H9 (cell line): ENCODE measurements around the gene SETD4. TPM values are rescaled to one million over a fixed set of nuclear protein-coding genes. Genes with fewer than 3 reads are reported as not detected.

Experiments
- DNase-seq: peaks from one replicate; pipeline ENCODE4 v3.0.0-alpha.2; 2017
- H2AFZ ChIP-seq: one replicate; pipeline ENCODE4 v1.6.1; 2013; ENCODE audit warnings: mild to moderate bottlenecking, low read length, control low read depth, moderate library complexity
- H2AK5ac ChIP-seq: 2 replicates; pipeline ENCODE4 v1.6.1; 2013; ENCODE audit warnings: low read length, control low read depth, mixed read lengths; ENCODE audit not compliant: insufficient read length
- H2BK120ac ChIP-seq: one replicate; pipeline ENCODE4 v1.6.1; 2013; ENCODE audit warnings: low read depth, mild to moderate bottlenecking, low read length, control low read depth, inconsistent platforms; ENCODE audit not compliant: poor library complexity, severe bottlenecking
- H2BK12ac ChIP-seq: 2 replicates; pipeline ENCODE4 v1.6.1; 2013; ENCODE audit warnings: low read length, control low read depth, mixed read lengths, low read depth; ENCODE audit not compliant: insufficient read length
- H2BK15ac ChIP-seq: 2 replicates; pipeline ENCODE4 v1.6.1; 2013; ENCODE audit warnings: low read depth, low read length, control low read depth
- H2BK20ac ChIP-seq: one replicate; pipeline ENCODE4 v1.6.1; 2013; ENCODE audit warnings: low read depth, mild to moderate bottlenecking, low read length, control low read depth, inconsistent platforms; ENCODE audit not compliant: poor library complexity, severe bottlenecking
- H2BK5ac ChIP-seq: 2 replicates; pipeline ENCODE4 v1.6.1; 2013; ENCODE audit warnings: low read length, control low read depth, mixed read lengths; ENCODE audit not compliant: insufficient read length
- H3K14ac ChIP-seq: 2 replicates; pipeline ENCODE4 v1.6.1; 2013; ENCODE audit warnings: low read length, control low read depth; ENCODE audit not compliant: insufficient read depth
- H3K18ac ChIP-seq: 2 replicates; pipeline ENCODE4 v1.6.1; 2013; ENCODE audit warnings: low read depth, mild to moderate bottlenecking, mixed read lengths, low read length, control low read depth; ENCODE audit not compliant: insufficient read length
- H3K23ac ChIP-seq: 2 replicates; pipeline ENCODE4 v1.6.1; 2013; ENCODE audit warnings: low read length, control low read depth, mixed read lengths, low read depth; ENCODE audit not compliant: insufficient read length
- H3K23me2 ChIP-seq: 2 replicates; pipeline ENCODE4 v1.6.1; 2013; ENCODE audit warnings: low read depth, mild to moderate bottlenecking, mixed read lengths, low read length, control low read depth; ENCODE audit not compliant: insufficient read length, poor library complexity, severe bottlenecking
- H3K27ac ChIP-seq: 2 replicates; pipeline ENCODE4 v1.5.1; 2013; ENCODE audit warnings: low read length, control low read depth, mixed read lengths, low read depth; ENCODE audit not compliant: insufficient read length
- H3K27me3 ChIP-seq: 2 replicates; pipeline ENCODE4 v1.6.1; 2013; ENCODE audit warnings: low read length, control low read depth, inconsistent platforms; ENCODE audit not compliant: insufficient read depth
- H3K4ac ChIP-seq: 2 replicates; pipeline ENCODE4 v1.6.1; 2013; ENCODE audit warnings: low read depth, mild to moderate bottlenecking, control low read depth, inconsistent platforms, low read length, moderate library complexity
- H3K4me1 ChIP-seq: 2 replicates; pipeline ENCODE4 v1.6.1; 2013; ENCODE audit warnings: low read length, control low read depth, inconsistent platforms; ENCODE audit not compliant: insufficient read depth
- H3K4me2 ChIP-seq: 2 replicates; pipeline ENCODE4 v1.6.1; 2013; ENCODE audit warnings: low read length, control low read depth, mixed read lengths; ENCODE audit not compliant: insufficient read length, insufficient read depth
- H3K56ac ChIP-seq: 2 replicates; pipeline ENCODE4 v1.6.1; 2013; ENCODE audit warnings: low read depth, mild to moderate bottlenecking, mixed read lengths, low read length, control low read depth; ENCODE audit not compliant: insufficient read length
- H3K79me1 ChIP-seq: 2 replicates; pipeline ENCODE4 v1.6.1; 2013; ENCODE audit warnings: low read depth, mild to moderate bottlenecking, moderate library complexity, low read length, control low read depth, inconsistent platforms; ENCODE audit not compliant: insufficient read depth, poor library complexity, severe bottlenecking
- H3K79me2 ChIP-seq: 2 replicates; pipeline ENCODE4 v1.6.1; 2013; ENCODE audit warnings: low read length, control low read depth, inconsistent platforms; ENCODE audit not compliant: insufficient read depth
- H3K9ac ChIP-seq: 2 replicates; pipeline ENCODE4 v1.6.1; 2013; ENCODE audit warnings: low read length, control low read depth, mixed read lengths; ENCODE audit not compliant: insufficient read length; ENCODE audit errors: extremely low read depth
- H3K9me3 ChIP-seq: one replicate; pipeline ENCODE4 v1.6.1; 2013; ENCODE audit warnings: low read depth, low read length, inconsistent platforms; ENCODE audit not compliant: control insufficient read depth
- H3T11ph ChIP-seq: one replicate; pipeline ENCODE4 v1.6.1; 2013; ENCODE audit warnings: mild to moderate bottlenecking, low read length, control low read depth, inconsistent platforms
- H4K20me1 ChIP-seq: one replicate; pipeline ENCODE4 v1.6.1; 2013; ENCODE audit not compliant: control insufficient read depth, insufficient read length, insufficient read depth
- H4K5ac ChIP-seq: 2 replicates; pipeline ENCODE4 v1.6.1; 2013; ENCODE audit warnings: low read depth, mild to moderate bottlenecking, mixed read lengths, low read length, control low read depth; ENCODE audit not compliant: insufficient read length
- H4K8ac ChIP-seq: replicated peaks from 2 replicates; pipeline ENCODE4 v1.6.1; 2013; ENCODE audit warnings: low read length, control low read depth, mixed read lengths, low read depth; ENCODE audit not compliant: insufficient read length
- H4K91ac ChIP-seq: 2 replicates; pipeline ENCODE4 v1.6.1; 2013; ENCODE audit warnings: low read depth, mild to moderate bottlenecking, moderate library complexity, mixed read lengths, low read length, control low read depth; ENCODE audit not compliant: insufficient read length
- H3K27ac Mint-ChIP-seq, 3 experiments: 2 replicates in 2 of 3; 3 replicates in 1 of 3; pipeline ENCODE4 v1.8.0; 2020 to 2021; ENCODE audit warnings: mixed read lengths in 3 of 3, mild to moderate bottlenecking in 1 of 3, moderate library complexity in 1 of 3
- H3K27me3 Mint-ChIP-seq: 2 replicates; pipeline ENCODE4 v1.8.0; 2021; ENCODE audit warnings: low read depth, mild to moderate bottlenecking, moderate library complexity, mixed read lengths
- H3K36me3 Mint-ChIP-seq, 3 experiments: 2 replicates in 2 of 3; 3 replicates in 1 of 3; pipeline ENCODE4 v1.8.0; 2020 to 2021; ENCODE audit warnings: low read depth in 3 of 3, mixed read lengths in 3 of 3; ENCODE audit not compliant: insufficient read depth in 1 of 3
- H3K4me1 Mint-ChIP-seq, 2 experiments: 2 replicates each; pipeline ENCODE4 v1.8.0; 2020; ENCODE audit warnings: mixed read lengths in 2 of 2
- H3K4me3 Mint-ChIP-seq, 2 experiments: 2 replicates in 1 of 2; 3 replicates in 1 of 2; pipeline ENCODE4 v1.8.0; 2020 to 2021; ENCODE audit warnings: mild to moderate bottlenecking in 2 of 2, mixed read lengths in 2 of 2, moderate library complexity in 1 of 2
- H3K9me3 Mint-ChIP-seq, 2 experiments: 2 replicates in 1 of 2; 3 replicates in 1 of 2; pipeline ENCODE4 v1.8.0; 2020; ENCODE audit warnings: mild to moderate bottlenecking in 2 of 2, mixed read lengths in 2 of 2, moderate library complexity in 1 of 2
- WGBS: extraction: QIAGEN DNeasy Blood & Tissue Kit; methylation state at CpG from one replicate; pipeline ENCODE4 v1.1.7; 2013; ENCODE audit warnings: missing lambda C conversion rate, low lambda C conversion rate, mixed read lengths; ENCODE audit not compliant: insufficient read length; ENCODE audit errors: extremely low coverage; 5-methylcytosine and 5-hydroxymethylcytosine counted together
- total RNA-seq: library from RNA; stranded (reverse); gene quantifications from 2 replicates; pipeline ENCODE4 v1.2.1, GENCODE V29; 2021
- TF ChIP-seq, protein P1 (sequence below): fragments of 200-600 bp; sonication (generic); conservative IDR thresholded peaks from 3 replicates; pipeline ENCODE4 v1.8.0; 2021; ENCODE audit warnings: antibody characterized with exemption, mild to moderate bottlenecking

The SETD4 gene
- total RNA-seq, 1 experiment from 2014 or later = 52.5 TPM

DNA sequence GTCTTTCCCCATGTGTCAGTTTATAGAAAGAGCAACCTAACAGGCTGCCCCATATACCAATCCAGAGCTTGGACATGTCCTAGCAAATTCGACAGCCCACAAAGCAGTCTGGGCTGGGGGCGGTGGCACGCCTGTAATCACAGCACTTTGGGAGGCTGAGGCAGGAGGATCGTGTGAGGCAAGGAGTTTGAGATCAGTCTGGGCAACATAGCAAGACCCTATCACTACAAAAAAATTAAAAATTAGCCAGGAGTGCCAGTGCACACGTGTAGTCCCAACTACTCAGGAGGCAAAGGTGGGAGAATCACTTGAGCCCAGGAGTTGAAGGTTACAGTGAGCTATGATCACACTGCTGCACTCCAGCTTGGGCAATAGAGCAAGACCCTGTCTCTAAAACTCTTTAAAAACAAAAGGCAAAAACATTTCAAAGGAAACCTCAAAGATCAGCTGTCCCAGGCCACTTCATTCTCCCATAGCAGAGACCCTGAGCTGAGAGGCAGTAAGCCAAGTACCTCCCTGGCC is 54.4 kb downstream of the SETD4 start:
- no peaks in the 10 kb centered on the region for H4K20me1 ChIP-seq
- WGBS = no CpG with 5 or more reads among the region's 5 CpGs
- H2BK5ac ChIP-seq = no peak overlapping the region
- H2AFZ ChIP-seq = no peak overlapping the region
- H3K23ac ChIP-seq = no peak overlapping the region
- no peak overlapping the region for H3K4me3 Mint-ChIP-seq
- H4K8ac ChIP-seq = no peak overlapping the region
- H3K9me3 Mint-ChIP-seq = peaks cover 16% of the 10 kb centered on the region in 2 experiments
- no peak overlapping the region for H3K14ac ChIP-seq
- no peak overlapping the region for H2AK5ac ChIP-seq
- no peaks in the 10 kb centered on the region for H3K79me1 ChIP-seq
- H2BK20ac ChIP-seq = no peak overlapping the region
- no peak overlapping the region for H4K5ac ChIP-seq
- DNase-seq = no peak
- H2BK15ac ChIP-seq = no peak overlapping the region
- H2BK12ac ChIP-seq = no peak overlapping the region
- no peak overlapping the region for H3K4me2 ChIP-seq
- TF ChIP-seq, protein P1, sequence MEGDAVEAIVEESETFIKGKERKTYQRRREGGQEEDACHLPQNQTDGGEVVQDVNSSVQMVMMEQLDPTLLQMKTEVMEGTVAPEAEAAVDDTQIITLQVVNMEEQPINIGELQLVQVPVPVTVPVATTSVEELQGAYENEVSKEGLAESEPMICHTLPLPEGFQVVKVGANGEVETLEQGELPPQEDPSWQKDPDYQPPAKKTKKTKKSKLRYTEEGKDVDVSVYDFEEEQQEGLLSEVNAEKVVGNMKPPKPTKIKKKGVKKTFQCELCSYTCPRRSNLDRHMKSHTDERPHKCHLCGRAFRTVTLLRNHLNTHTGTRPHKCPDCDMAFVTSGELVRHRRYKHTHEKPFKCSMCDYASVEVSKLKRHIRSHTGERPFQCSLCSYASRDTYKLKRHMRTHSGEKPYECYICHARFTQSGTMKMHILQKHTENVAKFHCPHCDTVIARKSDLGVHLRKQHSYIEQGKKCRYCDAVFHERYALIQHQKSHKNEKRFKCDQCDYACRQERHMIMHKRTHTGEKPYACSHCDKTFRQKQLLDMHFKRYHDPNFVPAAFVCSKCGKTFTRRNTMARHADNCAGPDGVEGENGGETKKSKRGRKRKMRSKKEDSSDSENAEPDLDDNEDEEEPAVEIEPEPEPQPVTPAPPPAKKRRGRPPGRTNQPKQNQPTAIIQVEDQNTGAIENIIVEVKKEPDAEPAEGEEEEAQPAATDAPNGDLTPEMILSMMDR = no peak
- no peak overlapping the region for H3T11ph ChIP-seq
- no peak overlapping the region for H3K27ac Mint-ChIP-seq
- no peaks in the 10 kb centered on the region for H3K23me2 ChIP-seq
- H3K4ac ChIP-seq = no peak overlapping the region
- no peak overlapping the region for H3K9ac ChIP-seq
- H3K4me1 Mint-ChIP-seq = no peaks in the 10 kb centered on the region; a peak in 1 of 4 replicates
- H3K9me3 ChIP-seq = peaks cover 5% of the 10 kb centered on the region
- H3K56ac ChIP-seq = no peak overlapping the region
- H3K18ac ChIP-seq = no peak overlapping the region
- no peaks in the 10 kb centered on the region for H3K4me1 ChIP-seq
- H2BK120ac ChIP-seq = no peak overlapping the region
- H3K27ac ChIP-seq = no peak overlapping the region
- no peaks in the 10 kb centered on the region for H3K27me3 ChIP-seq
- no peak overlapping the region for H4K91ac ChIP-seq
- no peaks in the 10 kb centered on the region for H3K79me2 ChIP-seq
- peaks cover 5 to 13% (median 9%) of the 10 kb centered on the region in 3 experiments; a peak in 3 of 7 replicates for H3K36me3 Mint-ChIP-seq
- H3K27me3 Mint-ChIP-seq = no peaks in the 10 kb centered on the region; the same call in 1 of the 2 replicates
